NCI-H2107 treated with DMSO at 0.1 percent for 48 hours (cell line): ENCODE measurements around the gene HRH1.
"Not testable (repeated sequence)": the region's sequence is repeated elsewhere in the genome, so short reads cannot be mapped to it uniquely, and the experiment has no call there.

Source experiments
- DNase-seq: peaks from one replicate; lab custom pipeline; 2025; ENCODE audit not compliant: unreplicated experiment; lab: John Stamatoyannopoulos, UW

The HRH1 gene

DNA sequence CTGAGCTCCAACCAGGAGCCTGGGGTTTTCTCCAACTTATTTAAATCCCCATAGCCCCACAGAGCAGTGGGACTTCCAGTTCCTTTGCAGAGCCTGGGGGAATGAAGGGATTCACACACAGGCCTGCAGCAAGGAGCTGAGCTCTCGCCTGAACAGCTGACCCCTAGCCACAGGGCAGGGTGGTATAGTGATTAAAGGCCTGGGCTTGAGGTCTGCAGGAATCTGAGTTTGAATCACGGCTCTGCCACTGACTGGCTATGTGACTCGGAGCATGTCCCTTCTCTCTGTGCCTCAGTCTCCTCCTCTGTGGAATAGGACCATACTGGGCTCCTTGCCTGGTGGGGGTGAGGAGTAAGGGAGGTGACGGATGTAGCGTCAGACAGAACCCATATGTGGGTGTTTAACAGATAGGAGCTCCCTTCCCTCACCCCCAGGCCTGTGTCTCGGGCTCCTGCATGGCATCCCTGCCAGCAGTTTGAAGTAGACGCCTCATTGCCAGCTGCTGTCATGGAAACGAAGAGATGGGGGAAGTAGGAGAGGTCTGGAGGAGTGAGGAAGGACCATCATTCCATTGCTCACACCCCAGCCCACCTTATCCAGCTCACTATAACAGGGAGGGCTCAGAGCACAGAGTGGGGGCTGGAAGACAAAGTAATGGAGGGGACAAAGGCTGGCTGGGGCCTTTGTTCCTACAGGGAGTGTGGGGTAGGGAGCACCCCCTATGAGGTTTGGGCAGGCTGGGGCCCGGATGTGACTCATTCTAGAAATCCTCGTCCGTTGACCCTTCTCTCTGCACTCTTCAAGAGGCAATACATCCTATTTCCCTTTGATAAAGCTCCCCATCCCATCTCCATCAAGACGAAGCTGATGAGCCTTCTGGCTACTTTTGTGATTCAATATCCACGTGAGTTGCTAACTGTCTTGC is 14.8 kb downstream of the HRH1 start:
- DNase-seq = no peak

DNA sequence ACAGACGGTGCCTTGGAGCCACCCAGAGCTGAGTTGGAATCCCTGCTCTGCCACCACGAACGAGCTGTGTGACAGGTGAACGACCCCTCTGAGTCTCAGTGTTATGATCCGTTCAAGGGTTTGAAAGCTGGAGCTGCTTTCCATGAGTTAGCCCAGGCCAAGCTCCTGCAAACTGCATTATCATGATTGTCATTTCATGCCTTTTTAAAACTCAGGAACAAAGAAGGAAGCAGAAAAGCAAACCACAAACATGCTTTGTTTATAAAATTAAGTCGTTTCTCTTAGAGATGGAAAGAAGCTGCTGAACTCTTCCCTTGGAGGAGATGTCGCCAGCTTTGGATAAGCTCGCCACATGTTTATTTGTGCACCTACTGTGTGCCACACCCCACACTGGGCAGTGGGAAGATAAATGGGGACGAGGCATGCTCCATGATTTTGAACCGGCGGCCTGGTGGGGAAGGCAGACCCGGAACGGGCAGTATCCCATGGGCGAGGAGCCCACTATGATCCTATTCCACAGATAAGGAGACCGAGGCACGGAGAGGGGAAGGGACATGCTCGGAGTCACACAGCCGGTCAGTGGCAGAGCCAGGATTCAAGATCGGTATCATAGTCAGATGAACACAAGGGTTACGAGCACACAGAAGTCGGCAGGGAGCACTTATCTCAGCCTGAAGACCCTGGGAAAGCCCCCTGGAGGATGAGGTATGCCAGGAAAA is 15.9 kb downstream of the HRH1 start:
- no peak for DNase-seq

DNA sequence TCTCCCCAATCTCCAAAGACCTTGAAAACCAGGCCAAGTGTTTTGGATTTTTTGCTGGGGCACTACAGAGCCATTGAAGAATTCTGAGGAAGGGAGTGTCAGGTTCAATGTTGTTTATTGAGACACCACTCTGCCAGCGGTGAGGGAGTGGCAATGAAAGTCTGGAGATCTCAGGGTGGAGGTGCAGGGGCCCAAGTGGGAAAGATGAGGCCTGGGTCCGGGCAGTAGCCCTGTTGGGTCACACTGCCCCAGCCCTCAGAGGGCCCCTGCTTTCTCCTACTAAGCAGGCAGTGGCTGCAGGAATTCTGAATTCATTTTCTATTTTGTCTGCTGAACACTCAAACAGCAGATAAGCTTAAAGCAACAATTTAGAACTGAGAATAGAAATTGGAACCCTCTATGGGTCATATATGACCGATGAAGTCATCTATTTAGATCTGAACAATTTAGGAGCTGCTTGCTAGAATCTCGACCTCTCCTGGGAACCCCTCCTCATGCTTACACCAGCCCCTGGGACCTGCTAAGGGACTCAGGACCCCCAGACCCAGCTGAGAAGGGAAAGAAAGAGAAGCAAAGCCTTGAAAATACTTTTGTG is 17.9 kb downstream of the HRH1 start:
- DNase-seq = no peak

DNA sequence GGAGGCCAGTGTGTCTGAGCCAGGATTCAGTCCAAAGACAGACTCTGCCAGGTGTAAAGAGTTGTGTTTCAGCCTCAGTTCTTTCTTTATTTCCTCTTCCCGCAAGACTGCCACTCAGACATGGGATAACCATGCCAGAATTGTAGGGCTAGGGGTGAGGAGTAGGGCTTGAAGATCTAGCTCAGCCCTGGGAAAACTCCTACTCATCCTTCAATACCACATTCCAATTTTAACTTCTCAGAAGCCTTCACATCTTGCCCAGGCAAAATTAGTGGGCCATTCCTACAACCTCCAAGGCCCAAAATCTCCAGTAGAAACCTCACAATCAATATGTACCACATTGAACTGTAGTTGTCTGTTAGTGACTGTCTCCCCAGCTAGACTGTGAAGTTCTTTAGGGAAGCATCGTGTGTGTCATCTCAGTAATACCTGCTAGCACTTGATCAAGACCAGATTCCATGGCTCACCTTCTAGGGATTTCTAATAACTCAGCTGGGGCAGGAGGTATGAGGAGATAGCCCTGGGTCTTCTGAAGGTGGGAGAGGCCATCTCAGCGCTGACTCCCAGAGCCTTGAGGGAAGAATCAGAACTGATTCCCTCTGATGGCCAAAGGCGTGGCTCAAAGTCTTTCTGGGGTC is 19.7 kb downstream of the HRH1 start:
- no peak for DNase-seq

DNA sequence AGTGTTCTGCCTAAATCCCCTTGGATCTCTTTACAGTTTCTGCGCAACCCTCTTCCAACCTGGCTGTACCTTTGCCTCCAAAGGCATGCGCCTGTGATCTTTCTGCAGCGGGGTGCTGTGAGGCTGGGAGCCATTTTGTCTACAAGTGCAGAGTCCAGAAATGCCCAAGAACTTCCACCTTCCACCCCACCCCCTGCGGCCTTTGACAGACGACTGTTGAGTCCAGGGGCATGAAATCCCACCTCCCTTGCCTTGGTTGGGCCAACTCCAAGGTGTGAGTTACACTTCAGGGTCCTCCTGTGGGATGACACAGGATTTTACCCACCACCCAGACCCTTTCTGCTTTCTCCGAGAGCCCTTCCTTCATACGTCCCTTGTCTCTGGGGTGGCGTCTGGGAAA is 24.1 kb downstream of the HRH1 start:
- DNase-seq = no peak

DNA sequence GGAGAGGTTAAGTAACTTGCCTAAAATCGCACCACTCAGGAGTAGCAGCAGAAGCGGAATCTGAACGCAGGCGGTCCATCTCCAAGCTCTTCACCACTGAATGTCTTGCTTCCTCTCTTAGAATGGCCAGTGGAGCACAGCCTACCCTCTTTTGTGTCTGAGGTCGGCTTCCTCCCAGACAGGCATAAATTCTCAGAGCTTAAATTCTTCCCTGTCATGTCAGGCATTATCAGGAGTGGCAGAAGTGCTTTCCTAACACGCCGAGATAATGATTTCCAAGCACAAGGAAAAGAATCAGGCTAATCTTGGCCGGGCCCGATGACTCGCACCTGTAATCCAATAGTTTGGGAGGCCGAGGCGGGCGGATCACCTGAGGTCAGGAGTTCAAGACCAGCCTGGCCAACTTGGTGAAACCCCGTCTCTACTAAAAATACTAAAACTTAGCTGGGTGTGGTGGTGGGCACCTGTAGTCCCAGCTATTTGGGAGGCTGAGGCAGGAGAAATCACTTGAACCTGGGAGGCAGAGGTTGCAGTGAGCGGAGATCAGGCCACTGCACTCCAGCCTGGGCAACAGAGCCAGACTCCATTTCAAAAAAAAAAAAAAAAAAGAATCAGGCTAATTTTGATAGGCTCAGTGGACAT is 30.2 kb downstream of the HRH1 start:
- not testable (repeated sequence) for DNase-seq

DNA sequence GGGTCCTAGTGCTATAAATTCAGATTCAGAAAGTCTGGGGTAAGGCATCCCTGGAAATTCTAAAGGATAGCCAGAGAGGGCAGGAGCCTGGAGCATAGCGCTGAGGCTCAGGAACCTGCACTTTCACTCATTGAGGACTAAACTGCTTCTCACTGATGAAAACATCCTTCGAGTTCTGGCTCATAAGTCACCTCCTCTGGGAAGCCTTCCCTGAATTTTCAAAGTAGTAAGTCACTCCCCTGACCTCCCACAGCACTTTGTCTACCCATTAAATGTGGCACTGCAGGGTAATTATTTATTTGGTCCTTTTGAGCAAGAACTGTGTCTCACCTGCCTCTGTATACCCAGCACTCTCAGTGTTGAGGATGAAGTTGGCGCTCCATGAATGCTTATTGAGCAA is 30.9 kb downstream of the HRH1 start:
- no peak for DNase-seq

DNA sequence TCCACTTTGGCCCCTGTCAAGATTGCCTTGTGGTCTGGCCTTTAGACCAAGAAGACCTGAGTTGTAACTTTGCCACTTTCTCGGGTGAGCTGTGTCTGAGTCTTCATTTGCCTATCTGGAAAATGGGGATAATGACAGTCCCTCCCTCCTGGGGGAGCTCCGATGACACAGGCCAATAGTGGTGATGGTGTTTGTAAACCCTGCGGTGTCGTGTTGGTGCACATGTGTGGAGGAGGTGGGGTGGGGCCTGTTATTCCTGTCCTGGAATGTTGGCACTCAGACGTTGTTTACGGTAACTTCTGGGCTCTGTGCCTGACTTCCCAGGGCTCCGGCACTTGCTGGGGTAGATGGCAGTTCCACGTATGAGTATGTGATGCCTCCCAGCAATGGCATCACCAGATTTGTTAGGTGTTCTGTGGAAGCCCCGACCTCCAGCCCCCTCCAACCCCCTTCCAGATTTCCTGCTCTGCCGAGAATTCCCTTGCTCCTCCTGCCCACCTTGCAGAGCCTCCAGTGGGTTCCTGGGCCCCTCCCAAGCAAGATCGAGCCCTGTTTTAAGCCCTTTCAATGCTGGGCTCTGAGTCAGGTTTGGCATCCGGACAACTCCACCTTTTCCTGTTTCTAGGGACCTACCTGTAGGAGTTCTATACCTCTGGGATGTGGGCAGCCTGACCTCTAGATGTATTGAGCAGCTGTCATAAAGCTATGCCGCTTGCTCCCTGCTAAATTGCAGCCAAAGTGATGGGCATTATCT is 31.4 kb downstream of the HRH1 start:
- DNase-seq = no peak

DNA sequence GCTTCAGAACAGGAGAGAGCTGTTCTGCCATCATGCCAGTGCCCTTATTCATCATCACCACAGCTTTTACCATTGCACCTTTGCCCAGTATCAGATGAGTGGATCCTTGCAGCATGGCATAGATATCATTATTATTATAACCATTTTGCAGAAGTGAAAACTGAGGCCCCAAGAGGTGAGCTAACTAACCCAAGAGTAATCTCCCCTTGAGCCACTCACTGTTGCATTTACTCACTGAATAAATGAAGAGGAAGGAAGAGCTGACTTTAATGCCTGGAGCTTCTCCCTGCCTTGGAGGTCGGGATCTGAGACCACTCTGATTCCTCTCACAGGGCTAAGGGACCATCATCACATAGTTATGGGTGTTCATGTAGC is 32.0 kb downstream of the HRH1 start:
- DNase-seq = no peak

DNA sequence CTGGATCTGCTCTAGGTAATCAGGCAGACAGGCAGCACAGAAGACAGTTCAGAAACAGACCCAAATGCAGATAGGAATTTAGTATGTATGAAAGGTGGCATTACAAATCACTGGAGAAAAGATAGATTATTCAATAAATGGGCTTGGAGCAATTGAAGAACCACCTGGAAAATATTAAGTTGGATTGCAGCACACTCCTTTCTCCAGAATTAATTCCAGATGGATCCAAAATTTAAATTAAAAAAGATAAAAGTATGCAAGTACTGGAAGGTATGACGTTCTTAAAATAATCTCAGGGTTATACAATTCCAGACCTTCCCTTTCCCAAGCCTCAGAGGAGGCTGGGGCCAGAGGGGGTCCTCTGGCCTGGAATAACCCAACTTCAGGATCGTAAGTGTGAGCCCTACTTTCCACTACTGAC is 32.5 kb downstream of the HRH1 start:
- no peak for DNase-seq

DNA sequence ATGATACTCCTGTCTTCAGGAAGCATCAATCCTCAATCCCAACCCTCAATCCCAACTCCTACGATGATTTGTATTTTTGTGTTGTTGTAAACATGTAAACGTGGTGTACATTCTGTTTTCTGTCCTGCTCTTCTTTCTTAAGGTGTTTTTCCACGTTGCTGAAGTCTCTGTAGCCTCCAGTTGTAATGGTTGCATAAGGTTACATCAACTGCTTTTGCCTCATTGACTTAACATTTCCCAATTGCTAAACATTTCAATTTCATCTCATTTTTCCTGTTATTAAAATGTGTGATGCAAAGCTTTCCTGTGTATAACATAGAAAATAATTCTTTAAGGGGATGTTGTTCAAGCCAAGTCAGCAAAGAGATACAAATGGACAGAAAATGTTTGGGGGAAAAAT is 33.4 kb downstream of the HRH1 start:
- no peak for DNase-seq

DNA sequence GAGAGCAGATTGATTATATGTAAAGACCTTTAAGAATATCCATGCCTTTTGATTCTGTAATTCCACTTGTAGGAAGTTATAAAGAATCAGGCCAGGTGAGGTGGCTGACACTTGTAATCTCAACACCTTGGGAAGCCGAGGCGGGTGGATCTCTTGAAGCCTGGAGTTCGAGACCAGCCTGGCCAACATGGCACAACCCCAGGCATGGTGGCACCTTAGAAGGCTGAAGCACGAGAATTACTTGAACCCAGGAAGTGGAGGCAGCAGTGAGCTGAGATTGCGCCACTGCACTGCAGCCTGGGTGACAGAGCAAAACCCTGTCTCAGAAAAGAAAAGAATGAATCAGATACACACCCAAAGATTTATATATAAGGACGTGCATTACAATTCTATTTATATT is 33.9 kb downstream of the HRH1 start:
- DNase-seq = no peak

DNA sequence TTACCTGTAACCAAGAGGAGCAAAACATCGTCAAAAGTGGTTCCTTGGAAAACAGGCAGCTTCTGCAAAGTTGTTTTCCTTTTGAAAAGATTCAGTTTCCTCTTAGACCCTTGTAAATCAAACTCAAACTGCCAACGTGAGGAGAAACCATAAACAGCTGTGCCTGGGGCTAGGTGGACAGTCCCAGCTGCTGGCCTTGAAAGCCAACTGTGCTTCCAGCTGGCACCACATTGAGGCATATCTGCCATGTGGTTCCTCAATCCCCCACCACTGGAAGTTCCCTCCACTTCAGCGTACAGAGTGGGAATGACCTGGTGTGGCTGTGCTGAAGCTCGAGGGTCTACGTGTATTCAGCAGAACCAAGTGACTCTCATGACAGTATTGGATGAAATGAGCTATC is 40.9 kb downstream of the HRH1 start:
- DNase-seq = no peak

DNA sequence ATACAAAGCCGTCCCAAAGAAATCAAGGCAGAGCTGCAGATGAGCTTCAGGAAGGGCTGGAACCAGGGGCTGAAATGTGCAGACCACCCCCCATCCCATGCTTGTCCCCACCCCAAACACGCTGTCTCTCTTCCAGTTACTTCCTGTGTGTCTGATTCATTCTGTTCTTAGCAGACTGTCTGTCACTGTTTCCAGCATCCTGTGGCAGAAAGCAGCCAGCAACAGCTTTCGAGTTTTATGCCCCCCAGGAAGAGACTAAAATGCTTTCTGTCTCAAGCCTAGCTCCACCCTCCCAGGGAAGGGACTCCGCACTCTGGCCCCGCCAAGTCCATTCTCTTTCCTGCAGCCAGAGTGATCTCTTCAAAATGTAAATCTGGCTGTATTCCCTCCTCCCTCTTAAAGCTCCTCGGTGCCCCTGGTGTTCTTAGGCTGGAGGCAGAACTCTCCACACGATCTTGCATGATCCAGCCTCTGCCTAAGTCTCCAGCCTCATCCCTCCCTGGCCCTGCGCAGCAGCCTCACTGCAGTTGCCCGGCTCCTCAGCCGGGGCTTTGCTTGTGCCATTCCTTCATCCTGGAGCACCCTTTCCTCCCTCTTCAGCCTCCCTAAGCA is 41.5 kb downstream of the HRH1 start:
- no peak for DNase-seq

DNA sequence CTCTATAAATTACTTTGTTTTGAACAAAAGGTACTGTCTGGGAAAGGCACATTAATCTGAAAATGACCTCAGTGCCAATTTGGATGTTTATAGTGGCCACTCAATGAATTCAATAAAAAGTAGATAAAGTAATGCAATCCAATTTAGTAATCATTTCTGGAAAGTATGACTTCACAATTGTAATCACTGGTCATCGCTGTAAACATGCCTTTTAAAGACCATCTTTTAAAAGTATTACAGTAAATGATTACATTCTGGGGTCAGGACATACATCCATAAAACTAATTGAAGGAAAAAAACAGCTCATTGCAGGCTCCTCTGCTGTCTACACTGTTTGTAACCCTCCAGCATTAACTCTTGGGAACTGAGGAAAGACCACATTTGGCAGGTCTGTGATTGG is 43.2 kb downstream of the HRH1 start:
- no peak for DNase-seq

DNA sequence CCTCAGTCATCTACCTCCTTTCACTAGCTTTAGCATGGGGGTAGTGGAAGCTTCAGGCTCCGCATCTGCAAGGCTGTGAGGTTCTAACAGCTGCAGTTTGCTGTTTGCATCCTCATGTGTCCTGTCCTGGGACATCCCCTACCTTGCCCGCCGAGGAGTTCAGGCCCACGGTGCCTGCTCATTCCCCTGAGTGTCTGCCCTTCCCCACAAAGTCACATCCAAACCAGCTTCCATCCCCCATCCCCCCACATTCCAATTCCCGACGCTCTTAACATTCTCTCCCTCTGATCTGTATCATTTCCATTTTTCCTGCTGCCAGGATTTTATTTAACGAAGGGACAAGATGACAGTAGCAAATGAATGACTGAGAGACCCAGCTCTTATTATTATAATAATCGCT is 43.8 kb downstream of the HRH1 start:
- no peak for DNase-seq

DNA sequence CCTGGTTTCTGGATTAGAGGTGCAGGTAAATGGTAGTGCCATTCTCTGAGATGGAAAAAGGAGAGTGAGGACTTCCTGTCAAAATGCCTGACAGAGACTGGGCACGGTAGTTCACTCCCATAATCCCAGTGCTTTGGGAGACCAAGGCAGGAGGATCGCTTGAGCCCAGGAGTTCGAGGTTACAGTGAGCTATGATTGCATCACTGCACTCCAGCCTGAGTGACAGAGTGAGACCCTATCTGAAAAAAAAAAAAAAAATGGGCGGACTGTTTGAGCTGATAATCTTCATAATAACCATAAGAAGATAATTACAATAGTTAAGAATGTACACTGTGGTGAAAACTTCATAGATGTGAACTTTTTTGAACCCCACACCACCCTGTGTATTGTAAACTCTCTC is 44.2 kb downstream of the HRH1 start:
- no peak for DNase-seq

DNA sequence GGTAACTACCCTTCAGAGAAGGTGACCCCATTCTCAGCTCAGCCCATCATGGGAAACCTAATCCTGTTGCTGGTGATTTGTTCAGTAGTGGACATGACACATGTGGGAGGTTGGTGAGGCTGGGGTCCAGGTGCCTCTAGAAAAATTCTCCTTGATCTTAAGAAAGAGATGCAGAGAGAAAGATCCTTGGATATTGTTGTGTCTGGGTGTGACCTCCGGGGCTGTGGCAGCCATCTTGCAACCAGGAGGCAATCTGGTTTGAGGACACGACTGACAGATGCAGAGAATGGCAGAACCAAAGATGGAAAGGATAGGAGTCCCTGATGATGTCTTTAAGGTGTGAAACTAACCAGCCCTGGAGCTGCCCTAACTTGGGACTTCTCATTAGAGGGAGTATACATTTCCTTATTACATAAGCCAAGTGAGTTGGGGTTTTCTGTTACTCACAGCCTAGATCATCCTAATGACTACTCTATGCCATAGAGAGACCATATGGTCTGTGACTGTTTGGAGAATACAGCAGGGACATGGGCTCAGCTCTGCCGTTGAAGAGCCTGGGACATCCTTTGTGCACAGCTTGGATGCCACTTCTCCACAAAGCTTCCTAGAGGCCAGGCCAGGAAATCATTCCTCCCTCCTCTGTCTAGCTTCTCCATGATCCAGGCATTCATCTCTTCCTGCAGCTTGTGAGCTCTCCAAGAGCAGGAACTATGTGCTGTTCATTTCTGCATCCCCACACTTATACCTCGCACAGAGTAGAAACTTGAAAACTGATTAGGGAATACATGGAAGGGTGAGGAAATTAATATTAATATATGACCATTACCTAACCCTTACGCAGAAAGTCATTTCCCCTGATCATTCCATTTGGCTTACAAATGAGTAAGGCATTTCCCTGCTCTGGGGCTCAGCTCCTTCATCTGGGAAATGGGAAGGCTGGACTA is 45.9 kb downstream of the HRH1 start:
- DNase-seq = no peak
